ENCODE data around the gene TOMM6. TPM values are rescaled to one million over a fixed set of nuclear protein-coding genes. Genes with fewer than 3 reads are reported as not detected.

Gene TOMM6
- polyA plus RNA-seq, 1 of the 3 experiments (the other 2 are of a cell fraction): 493 TPM

- Histone ChIP-seq H3K36me3 (replicated peaks in 1 of 2; ENCODE audit: control insufficient read depth in 1 of 2, insufficient read depth in 2 of 2, low read length in 1 of 2) (no peaks in the 10 kb centered on the region), H3K27me3 (ENCODE audit: insufficient read depth) (no peaks in the 10 kb centered on the region), H3K9ac (no peak overlapping the region), H4K20me1 (ENCODE audit: insufficient read depth) (no peaks in the 10 kb centered on the region), H3K9me3 (no peaks in the 10 kb centered on the region), H3K4me2 (no peak overlapping the region), H3K4me3 (ENCODE audit: low read depth in 2 of 2, low read length in 1 of 2) (no peak overlapping the region), H3K79me2 (ENCODE audit: insufficient read depth) (no peaks in the 10 kb centered on the region), H3K4me1 (ENCODE audit: control insufficient read depth in 1 of 2, insufficient read depth in 2 of 2, low read depth in 1 of 2, low read length in 1 of 2) (peaks cover 0 to 5% of the 10 kb centered on the region in 2 experiments; a peak in 2 of 4 replicates), H2AFZ (ENCODE audit: low read depth) (no peak overlapping the region), H3K9me2 (no peaks in the 10 kb centered on the region), H3F3A (replicated peaks; ENCODE audit: insufficient read depth) (no peaks in the 10 kb centered on the region), H3K27ac (ENCODE audit: low read depth in 2 of 2, low read length in 1 of 2) (no peak overlapping the region)
- WGBS (ENCODE audit: low lambda C conversion rate): 71% methylated on average over 4 of the region's 4 CpGs
- CTCF ChIA-PET: interaction anchor here (1.4 kb wide), 1 partner anchor 26 kb away, joined by 3 read pairs; no protein-coding TSS in a partner anchor
- no peak for DNase-seq
- POLR2A ChIA-PET: no interaction called here
- TF ChIP-seq EZH2phosphoT487 (IDR thresholded peaks at IDR 0.05; ENCODE audit: borderline replicate concordance, low read depth) (no peak), IRF3 (IDR thresholded peaks at IDR 0.05; ENCODE audit: low read depth, low read length) (no peak), NFIC (IDR thresholded peaks at IDR 0.05; ENCODE audit: borderline replicate concordance) (no peak), TAF1 (IDR thresholded peaks at IDR 0.05; ENCODE audit: borderline replicate concordance, low read depth, low read length) (no peak), JUND (IDR thresholded peaks at IDR 0.05) (no peak), CTCF (IDR thresholded peaks at IDR 0.05) (no peak), GATA2 (CRISPR knock-in tag; IDR thresholded peaks at IDR 0.05) (no peak), FOXJ3 (CRISPR knock-in tag; IDR thresholded peaks at IDR 0.05) (no peak), TCF12 (IDR thresholded peaks at IDR 0.05) (no peak), REST (IDR thresholded peaks at IDR 0.05; ENCODE audit: low read depth, low read length) (no peak)
Observed at GRCh38 chr6:41739041-41739440, 48.5 kb upstream of the TOMM6 start.

Measured in SK-N-SH (cell line).